Loucy (cell line): Measurements from ENCODE around the gene RNASEL.

Experiments used
- CTCF ChIP-seq: fragments of 200-600 bp; sonication (generic); conservative IDR thresholded peaks from 2 replicates; pipeline ENCODE4 v1.5.1; 2014; ENCODE audit warnings: mild to moderate bottlenecking, antibody characterized with exemption, low read length
- EZH2phosphoT487 ChIP-seq: fragments of 200-600 bp; IDR thresholded peaks from 2 replicates; pipeline ENCODE4 v1.6.1; 2018; ENCODE audit warnings: antibody characterized with exemption, mild to moderate bottlenecking, moderate library complexity, borderline replicate concordance

GRCh38 chr1:182604175-182605164, 15.4 kb upstream of the RNASEL start, which contains the start of gene RGS16:
- TF ChIP-seq CTCF (no peak), EZH2phosphoT487 (no peak)
